ENCODE measurements around the gene FIBP. TPM values are rescaled to one million over a fixed set of nuclear protein-coding genes. Genes with fewer than 3 reads are reported as not detected.

Gene FIBP
- total RNA-seq, 4 donors from 2014 or later = 69.4 to 103 (median 86.2) TPM

Other genes with a start within 250 kb of the FIBP start
- 10 to 100 TPM; 61.9 to 73.5 (median 67.5) TPM for gene RELA, start 225.6 kb downstream of the FIBP start, total RNA-seq
- 10 to 100 TPM; 68.9 to 96.0 (median 85.7) TPM for gene KAT5, start 176.2 kb downstream of the FIBP start, total RNA-seq
- 10 to 100 TPM; 29.7 to 73.7 (median 57.4) TPM for gene RNASEH2C, start 167.7 kb downstream of the FIBP start, total RNA-seq
- gene AP5B1, start 107.5 kb downstream of the FIBP start, total RNA-seq = 10 to 100 TPM; 32.2 to 44.3 (median 39.7) TPM
- gene OVOL1, start 101.4 kb downstream of the FIBP start, total RNA-seq = 100 to 1,000 TPM in 2 of 4 donors, 10 to 100 TPM in 2; 74.8 to 159 (median 105) TPM
- under 1 TPM; 0.21 to 0.99 (median 0.67) TPM for gene SNX32, start 54.5 kb downstream of the FIBP start, total RNA-seq
- 100 to 1,000 TPM; 417 to 706 (median 504) TPM for gene CFL1, start 30.3 kb downstream of the FIBP start, total RNA-seq
- gene MUS81, start 28.0 kb downstream of the FIBP start, total RNA-seq = 10 to 100 TPM; 29.3 to 38.1 (median 37.1) TPM
- 10 to 100 TPM; 12.0 to 29.8 (median 16.3) TPM for gene EFEMP2, start 15.7 kb downstream of the FIBP start, total RNA-seq
- under 1 TPM in 3 of 4 donors, not detected in 1; 0.29 to 0.55 (median 0.29) TPM for gene CTSW, start 8.6 kb downstream of the FIBP start, total RNA-seq
- gene CCDC85B, start 2.2 kb upstream of the FIBP start, total RNA-seq = 10 to 100 TPM; 44.9 to 61.0 (median 53.1) TPM
- gene FOSL1, start 11.9 kb upstream of the FIBP start, total RNA-seq = 1 to 10 TPM; 2.4 to 7.5 (median 5.3) TPM
- gene C11orf68, start 30.6 kb upstream of the FIBP start, total RNA-seq = 10 to 100 TPM; 21.2 to 32.8 (median 26.5) TPM
- 100 to 1,000 TPM in 2 of 4 donors, 10 to 100 TPM in 2; 81.5 to 152 (median 107) TPM for gene DRAP1, start 31.0 kb upstream of the FIBP start, total RNA-seq
- not detected for gene TSGA10IP, start 57.0 kb upstream of the FIBP start, total RNA-seq
- gene SART1, start 73.3 kb upstream of the FIBP start, total RNA-seq = 10 to 100 TPM; 35.0 to 73.5 (median 55.4) TPM
- 10 to 100 TPM; 48.3 to 66.0 (median 57.2) TPM for gene EIF1AD, start 113.7 kb upstream of the FIBP start, total RNA-seq
- gene BANF1, start 114.0 kb upstream of the FIBP start, total RNA-seq = 10 to 100 TPM; 29.3 to 41.0 (median 36.1) TPM
- 1,000 to 10,000 TPM in 3 of 4 donors, 100 to 1,000 TPM in 1; 734 to 2,600 (median 1,315) TPM for gene CST6, start 123.5 kb upstream of the FIBP start, total RNA-seq
- gene CATSPER1, start 138.0 kb upstream of the FIBP start, total RNA-seq = not detected
- gene GAL3ST3, start 160.7 kb upstream of the FIBP start, total RNA-seq = not detected
- gene SF3B2, start 163.9 kb upstream of the FIBP start, total RNA-seq = 100 to 1,000 TPM in 3 of 4 donors, 10 to 100 TPM in 1; 94.3 to 160 (median 114) TPM
- gene PACS1, start 181.8 kb upstream of the FIBP start, total RNA-seq = 10 to 100 TPM; 26.7 to 41.1 (median 32.4) TPM

Data from lower leg skin (tissue), 4 donors.